Nephron (organoid): ENCODE measurements around the gene TMEM204.

Experiments used
- H3K27ac Mint-ChIP-seq, 3 experiments: 2 replicates each; pipeline ENCODE4 v1.8.0; 2020; ENCODE audit warnings: mixed read lengths in 3 of 3, mild to moderate bottlenecking in 2 of 3, moderate library complexity in 1 of 3
- H3K27me3 Mint-ChIP-seq: 2 replicates; pipeline ENCODE4 v1.8.0; 2021; ENCODE audit warnings: low read depth, mild to moderate bottlenecking, moderate library complexity, mixed read lengths
- H3K36me3 Mint-ChIP-seq: 2 replicates; pipeline ENCODE4 v1.8.0; 2020; ENCODE audit warnings: low read depth, mixed read lengths
- H3K4me1 Mint-ChIP-seq: 2 replicates; pipeline ENCODE4 v1.8.0; 2020; ENCODE audit warnings: mixed read lengths
- H3K4me3 Mint-ChIP-seq, 3 experiments: 2 replicates each; pipeline ENCODE4 v1.8.0; 2020; ENCODE audit warnings: mild to moderate bottlenecking in 3 of 3, mixed read lengths in 3 of 3, moderate library complexity in 2 of 3
- H3K9me3 Mint-ChIP-seq: 2 replicates; pipeline ENCODE4 v1.8.0; 2020; ENCODE audit warnings: mixed read lengths
- CTCF ChIP-seq, 3 experiments: fragments of 200-600 bp; sonication (generic); IDR thresholded peaks; one replicate each; pipeline ENCODE4 v1.5.0; 2021; ENCODE audit warnings: antibody characterized with exemption in 3 of 3; ENCODE audit not compliant: unreplicated experiment in 3 of 3

Gene TMEM204

GRCh38 chr16:1560866-1561265 is 27.4 kb downstream of the TMEM204 start:
- no peak overlapping the region for H3K4me3 Mint-ChIP-seq
- peaks cover 56% of the 10 kb centered on the region for H3K36me3 Mint-ChIP-seq
- no peak for TF ChIP-seq CTCF (IDR thresholded peaks at IDR 0.05; ENCODE audit: unreplicated experiment in 3 of 3)
- H3K27me3 Mint-ChIP-seq: no peaks in the 10 kb centered on the region
- no peaks in the 10 kb centered on the region for H3K9me3 Mint-ChIP-seq
- H3K27ac Mint-ChIP-seq: no peak overlapping the region
- no peaks in the 10 kb centered on the region for H3K4me1 Mint-ChIP-seq

GRCh38 chr16:1561266-1561665 is 27.8 kb downstream of the TMEM204 start:
- no peak for TF ChIP-seq CTCF (IDR thresholded peaks at IDR 0.05; ENCODE audit: unreplicated experiment in 3 of 3)
- no peaks in the 10 kb centered on the region for H3K27me3 Mint-ChIP-seq

GRCh38 chr16:1561836-1562235 is 28.4 kb downstream of the TMEM204 start:
- H3K27me3 Mint-ChIP-seq: no peaks in the 10 kb centered on the region
- no peaks in the 10 kb centered on the region for H3K9me3 Mint-ChIP-seq
- H3K4me1 Mint-ChIP-seq: no peaks in the 10 kb centered on the region
- H3K36me3 Mint-ChIP-seq: peaks cover 55% of the 10 kb centered on the region
- TF ChIP-seq CTCF (IDR thresholded peaks at IDR 0.05; ENCODE audit: unreplicated experiment in 3 of 3): no peak
- no peak overlapping the region for H3K27ac Mint-ChIP-seq
- H3K4me3 Mint-ChIP-seq: no peak overlapping the region

More at GRCh38 chr16:1561266-1561665, 27.8 kb downstream of the TMEM204 start:
- no peaks in the 10 kb centered on the region for H3K4me1 Mint-ChIP-seq
- H3K27ac Mint-ChIP-seq: no peak overlapping the region
- H3K36me3 Mint-ChIP-seq: peaks cover 59% of the 10 kb centered on the region
- no peak overlapping the region for H3K4me3 Mint-ChIP-seq
- no peaks in the 10 kb centered on the region for H3K9me3 Mint-ChIP-seq

- Mint-ChIP-seq H3K27me3 (no peaks in the 10 kb centered on the region), H3K36me3 (peaks cover 47% of the 10 kb centered on the region), H3K4me3 (no peak overlapping the region), H3K9me3 (no peaks in the 10 kb centered on the region), H3K4me1 (no peaks in the 10 kb centered on the region), H3K27ac (no peak overlapping the region)
- no peak for TF ChIP-seq CTCF (IDR thresholded peaks at IDR 0.05; ENCODE audit: unreplicated experiment in 3 of 3)
Measured at GRCh38 chr16:1563786-1564185, 30.3 kb downstream of the TMEM204 start.

- H3K9me3 Mint-ChIP-seq: no peaks in the 10 kb centered on the region
- H3K36me3 Mint-ChIP-seq: peaks cover 46% of the 10 kb centered on the region
- H3K4me1 Mint-ChIP-seq: no peaks in the 10 kb centered on the region
- no peak overlapping the region for H3K27ac Mint-ChIP-seq
- H3K27me3 Mint-ChIP-seq: no peaks in the 10 kb centered on the region
- TF ChIP-seq CTCF (IDR thresholded peaks at IDR 0.05; ENCODE audit: unreplicated experiment in 3 of 3): no peak
- H3K4me3 Mint-ChIP-seq: no peak overlapping the region
Measured at GRCh38 chr16:1564325-1564724, 30.9 kb downstream of the TMEM204 start.

GRCh38 chr16:1565083-1565805 is 31.8 kb downstream of the TMEM204 start:
- Mint-ChIP-seq H3K36me3 (peaks cover 43% of the 10 kb centered on the region), H3K27ac (no peak overlapping the region), H3K4me1 (no peaks in the 10 kb centered on the region), H3K27me3 (no peaks in the 10 kb centered on the region), H3K4me3 (no peak overlapping the region), H3K9me3 (no peaks in the 10 kb centered on the region)
- no peak for TF ChIP-seq CTCF (IDR thresholded peaks at IDR 0.05; ENCODE audit: unreplicated experiment in 3 of 3)
